ENCODE measurements around the gene CADPS2.
"Not testable (repeated sequence)": the region's sequence is repeated elsewhere in the genome, so short reads cannot be mapped to it uniquely, and the experiment has no call there.

Gene CADPS2

GRCh38 chr7:122304996-122305421 lies 581.3 kb downstream of the CADPS2 start:
- DNase-seq = no peak

- no peak for DNase-seq
Observed at GRCh38 chr7:122304319-122304975, 581.8 kb downstream of the CADPS2 start, which contains the start of gene FEZF1. Gene FEZF1, minus strand, starts transcription at chr7:122304750. Its CDS starts 313 bp downstream, at chr7:122304437.

- no peak for DNase-seq
Observed at GRCh38 chr7:122303531-122304318, 582.5 kb downstream of the CADPS2 start.

DNA sequence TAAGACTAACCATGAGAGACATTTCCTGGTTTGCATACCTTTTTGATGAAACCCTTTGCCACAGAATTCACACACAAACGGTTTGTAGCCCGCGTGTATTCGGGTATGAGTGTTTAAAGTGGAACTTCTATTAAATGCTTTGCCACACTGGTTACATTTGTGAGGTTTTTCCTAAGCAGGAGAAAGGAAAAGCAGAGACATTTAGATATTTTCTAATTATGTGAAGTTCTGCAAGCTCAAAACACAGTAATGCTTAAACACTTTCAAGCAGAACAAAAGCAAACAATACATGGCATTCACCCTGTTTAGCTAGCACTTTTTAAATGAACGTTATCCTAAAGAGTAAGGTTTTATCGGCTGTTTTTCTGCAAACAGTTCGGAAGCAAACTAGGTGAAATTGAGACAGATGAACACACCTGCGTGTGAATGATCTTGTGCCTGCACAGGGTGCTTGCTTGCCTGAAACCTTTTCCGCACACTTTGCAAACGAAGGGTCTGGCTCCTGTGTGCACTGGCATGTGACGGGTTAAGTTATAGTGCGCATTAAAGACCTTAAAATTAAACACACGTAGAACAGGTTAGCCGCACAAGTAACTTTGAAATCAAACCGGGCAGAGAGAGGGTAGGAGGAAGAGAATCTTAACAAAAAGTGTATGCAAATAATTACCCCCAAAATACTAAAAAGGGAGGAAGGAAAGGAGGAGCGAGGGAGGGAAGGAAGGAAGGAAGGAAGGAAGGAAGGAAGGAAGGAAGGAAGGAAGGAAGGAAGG lies 583.3 kb downstream of the CADPS2 start:
- DNase-seq = no peak

- no peak for DNase-seq
Observed at GRCh38 chr7:122301858-122302760, 584.2 kb downstream of the CADPS2 start.

- DNase-seq = no peak
Observed at GRCh38 chr7:122300956-122301833, 585.1 kb downstream of the CADPS2 start.

DNA sequence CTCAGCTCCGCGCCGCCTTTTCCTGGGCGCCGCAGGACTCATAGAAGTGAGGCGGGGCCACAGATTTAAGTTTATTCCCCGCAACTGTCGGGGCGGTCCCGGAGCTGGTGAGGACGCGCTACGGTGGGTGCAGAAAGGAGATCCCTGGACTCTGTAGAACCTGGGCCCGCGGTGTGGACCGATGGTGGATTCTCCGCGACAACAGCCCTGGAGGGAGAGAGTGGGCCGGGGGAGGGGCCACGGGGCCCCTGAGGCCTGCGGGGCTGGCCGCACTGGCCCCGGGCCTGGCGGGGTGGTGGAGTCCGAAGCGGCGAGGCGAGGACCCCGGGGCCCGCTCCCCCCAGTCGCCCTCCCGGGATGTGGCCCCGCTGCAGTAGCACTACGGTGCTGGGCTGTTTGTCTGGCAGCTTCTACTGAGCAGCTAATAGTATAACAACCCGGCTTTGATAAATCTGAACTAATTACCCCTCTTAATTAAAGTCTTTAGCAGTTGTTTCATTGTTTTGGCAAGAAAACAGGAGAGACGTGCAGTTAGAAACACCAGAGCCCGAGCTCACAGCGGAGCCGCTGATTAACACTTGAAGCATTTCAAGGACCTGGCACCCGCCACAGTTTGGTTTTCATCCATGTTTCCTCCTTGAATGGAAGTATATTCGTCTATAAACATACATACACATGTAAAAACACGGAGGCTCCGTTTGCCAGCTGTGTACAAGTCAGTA lies 585.9 kb downstream of the CADPS2 start:
- no peak for DNase-seq

- DNase-seq = no peak
Observed at GRCh38 chr7:122299624-122300210, 586.5 kb downstream of the CADPS2 start.

DNA sequence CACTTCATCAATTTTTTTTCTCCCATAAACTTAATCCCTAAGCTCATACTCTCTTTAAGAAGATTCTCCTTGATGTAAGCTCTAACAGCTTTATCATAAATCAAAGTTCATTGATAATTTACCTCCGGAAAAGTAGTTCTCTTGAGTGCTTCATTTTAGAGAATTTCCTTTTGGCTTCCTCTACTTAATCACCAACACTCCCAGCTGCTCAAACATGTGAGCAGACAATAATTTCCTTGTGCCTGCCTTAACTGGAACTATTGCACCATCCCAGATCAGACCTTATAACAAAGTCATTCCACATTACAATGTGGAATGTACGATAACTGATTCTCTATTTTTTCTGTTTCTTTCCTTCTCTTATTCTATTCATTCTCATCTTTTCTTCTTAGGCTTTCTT lies 587.6 kb downstream of the CADPS2 start:
- no peak for DNase-seq

- DNase-seq = no peak
Observed at GRCh38 chr7:122298131-122298530, 588.1 kb downstream of the CADPS2 start.

GRCh38 chr7:122291189-122291588 lies 595.1 kb downstream of the CADPS2 start:
- DNase-seq = no peak

DNA sequence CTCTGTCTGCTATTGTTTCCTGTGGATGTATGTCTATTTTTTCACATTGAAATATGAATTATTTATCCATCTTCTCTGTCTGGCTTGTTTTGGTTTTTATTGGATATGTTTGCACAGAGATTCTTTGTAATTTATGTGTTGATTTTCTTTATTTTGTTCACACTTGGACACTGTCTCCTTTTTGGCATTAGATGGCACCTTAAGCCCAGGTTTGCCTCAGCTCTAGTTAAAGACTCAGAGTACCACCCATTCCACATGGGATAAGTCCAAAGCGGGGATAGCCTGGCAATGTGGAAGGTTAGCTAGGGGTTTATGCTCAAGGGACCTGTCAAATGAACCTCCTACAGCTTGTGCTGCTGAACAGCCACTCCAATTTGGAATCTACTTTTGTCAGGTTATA lies 595.8 kb downstream of the CADPS2 start:
- DNase-seq = no peak

DNA sequence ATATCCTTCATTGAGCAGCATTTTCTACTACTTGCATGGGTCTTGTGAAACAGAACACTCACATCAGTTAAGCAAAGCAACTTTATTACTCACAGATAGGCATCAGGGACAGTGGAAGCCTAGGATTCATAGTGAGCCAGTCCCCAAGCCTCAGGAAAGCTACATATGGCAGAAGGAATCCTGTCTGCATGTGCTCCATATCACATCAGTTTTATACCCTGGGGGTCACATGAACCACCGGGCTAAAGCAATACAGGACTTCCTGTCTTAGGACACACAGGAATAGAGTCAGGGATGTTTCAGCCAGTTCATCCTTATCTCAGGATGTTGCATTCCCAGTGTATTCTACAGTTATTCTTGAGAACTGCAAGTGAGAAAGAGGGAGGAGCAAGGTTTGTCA lies 596.8 kb downstream of the CADPS2 start:
- DNase-seq = no peak

DNA sequence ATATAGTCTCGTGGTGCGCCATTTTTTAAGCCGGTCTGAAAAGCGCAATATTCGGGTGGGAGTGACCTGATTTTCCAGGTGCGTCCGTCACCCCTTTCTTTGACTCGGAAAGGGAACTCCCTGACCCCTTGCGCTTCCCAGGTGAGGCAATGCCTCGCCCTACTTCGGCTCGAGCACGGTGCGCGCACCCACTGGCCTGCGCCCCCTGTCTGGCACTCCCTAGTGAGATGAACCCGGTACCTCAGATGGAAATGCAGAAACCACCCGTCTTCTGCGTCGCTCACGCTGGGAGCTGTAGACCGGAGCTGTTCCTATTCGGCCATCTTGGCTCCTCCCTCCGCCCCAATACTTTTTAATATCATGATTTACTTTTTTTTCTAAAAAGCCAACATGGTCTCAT lies 601.7 kb downstream of the CADPS2 start:
- DNase-seq = not testable (repeated sequence)

GRCh38 chr7:122273117-122273516 lies 613.1 kb downstream of the CADPS2 start:
- DNase-seq = no peak

- no peak for DNase-seq
Observed at GRCh38 chr7:122269241-122269640, 617.0 kb downstream of the CADPS2 start.

Measured in GOT3 (cell line).